Bronchial epithelial cell (primary cell): Measurements from ENCODE around the gene HOATZ. TPM values are rescaled to one million over a fixed set of nuclear protein-coding genes. Genes with fewer than 3 reads are reported as not detected.

Experiments
- DNase-seq: peaks from one replicate; pipeline ENCODE4 v3.0.0-alpha.2; 2010; ENCODE audit warnings: low read depth
- FAIRE-seq: peaks from 2 replicates; lab custom pipeline; 2011; peaks lifted over from hg19 to GRCh38; lab: Jason Lieb, UNC
- H3K27me3 ChIP-seq: 2 replicates; pipeline ENCODE4 v1.5.1; 2011; ENCODE audit warnings: low read length; ENCODE audit not compliant: control insufficient read depth, insufficient read depth
- H3K36me3 ChIP-seq: 2 replicates; pipeline ENCODE4 v1.5.1; 2011; ENCODE audit warnings: low read length; ENCODE audit not compliant: control insufficient read depth, insufficient read depth
- H3K4me3 ChIP-seq: 2 replicates; pipeline ENCODE4 v1.5.1; 2011; ENCODE audit warnings: mild to moderate bottlenecking, low read depth, low read length, control low read depth
- CTCF ChIP-seq: IDR thresholded peaks from 2 replicates; pipeline ENCODE4 v1.5.1; 2011; ENCODE audit warnings: mild to moderate bottlenecking, moderate library complexity, low read length, control low read depth, inconsistent platforms; ENCODE audit not compliant: insufficient read depth, severe bottlenecking
- total RNA-seq: library from RNA; depleted of rRNA; stranded (reverse); fragments of >200 nt; gene quantifications from 2 replicates; pipeline ENCODE4 v1.2.1, GENCODE V29; 2014

The HOATZ gene
- total RNA-seq, 1 donor from 2014 or later, result not detected

- H3K36me3 ChIP-seq, result no peaks in the 10 kb centered on the region
- no peak for TF ChIP-seq CTCF
- FAIRE-seq, result no peak
- no peak for DNase-seq
- H3K4me3 ChIP-seq, result no peak overlapping the region
- H3K27me3 ChIP-seq, result no peaks in the 10 kb centered on the region
Observed at GRCh38 chr11:111527279-111527678, 12.7 kb downstream of the HOATZ start.

- Histone ChIP-seq H3K27me3 (no peaks in the 10 kb centered on the region), H3K36me3 (no peaks in the 10 kb centered on the region), H3K4me3 (no peak overlapping the region)
- TF ChIP-seq CTCF, result no peak
- DNase-seq, result peak; percentile 41
- no peak for FAIRE-seq
Observed at GRCh38 chr11:111528557-111528956, 14.0 kb downstream of the HOATZ start.

- no peaks in the 10 kb centered on the region for H3K36me3 ChIP-seq
- no peak for TF ChIP-seq CTCF
- no peaks in the 10 kb centered on the region for H3K27me3 ChIP-seq
- FAIRE-seq (no peak), DNase-seq (peak; percentile 76)
- no peak overlapping the region for H3K4me3 ChIP-seq
Observed at GRCh38 chr11:111530091-111530490, 15.5 kb downstream of the HOATZ start.

- no peak for TF ChIP-seq CTCF
- Histone ChIP-seq H3K27me3 (no peaks in the 10 kb centered on the region), H3K4me3 (no peak overlapping the region), H3K36me3 (no peaks in the 10 kb centered on the region)
- FAIRE-seq (no peak), DNase-seq (peak; percentile 76)
Observed at GRCh38 chr11:111531136-111531535, 16.6 kb downstream of the HOATZ start.

- no peak for TF ChIP-seq CTCF
- FAIRE-seq (peak; percentile 70), DNase-seq (peak; percentile 96)
- Histone ChIP-seq H3K27me3 (no peaks in the 10 kb centered on the region), H3K36me3 (no peaks in the 10 kb centered on the region), H3K4me3 (no peak overlapping the region)
Observed at GRCh38 chr11:111531687-111532364, 17.2 kb downstream of the HOATZ start.

- no peak for FAIRE-seq
- Histone ChIP-seq H3K27me3 (no peaks in the 10 kb centered on the region), H3K4me3 (no peak overlapping the region), H3K36me3 (no peaks in the 10 kb centered on the region)
- DNase-seq, result no peak
- TF ChIP-seq CTCF, result no peak
Observed at GRCh38 chr11:111532365-111532709, 17.8 kb downstream of the HOATZ start.
